Measurements from ENCODE around the gene CDC14A. TPM values are rescaled to one million over a fixed set of nuclear protein-coding genes. Genes with fewer than 3 reads are reported as not detected.
A peak's percentile ranks its signal among the peaks of the same experiment; 100 is the strongest.

Gene CDC14A
- total RNA-seq, 1 experiment from 2014 or later = 2.6 TPM

GRCh38 chr1:100458661-100459357, 106.5 kb downstream of the CDC14A start:
- intact Hi-C loops (cut with micrococcal nuclease) = loop anchor here (1.0 to 5.0 kb wide), 6 partner anchors 167 to 1279 kb away; partner anchors contain the start of genes SASS6 and TRMT13
- peak; percentile 2 for DNase-seq (ENCODE audit: unreplicated experiment)
- Mint-ChIP-seq H3K36me3 (ENCODE audit: insufficient read depth, unreplicated experiment) (no peaks in the 10 kb centered on the region), H3K4me3 (ENCODE audit: unreplicated experiment) (no peak overlapping the region), H3K9me3 (ENCODE audit: unreplicated experiment) (no peaks in the 10 kb centered on the region), H3K4me1 (ENCODE audit: insufficient read depth, unreplicated experiment) (peaks cover 7% of the 10 kb centered on the region), H3K27ac (ENCODE audit: low read depth, unreplicated experiment) (no peak overlapping the region), H3K27me3 (ENCODE audit: insufficient read depth, unreplicated experiment) (no peaks in the 10 kb centered on the region)
- TF ChIP-seq CTCF (IDR thresholded peaks at IDR 0.05; ENCODE audit: unreplicated experiment) = no peak
- no TSS peak for BruUV-seq (replicated peaks)
- CTCF ChIA-PET = interaction anchor here (0.5 to 14.2 kb wide), 66 partner anchors 8 to 1638 kb away, joined by 3 to 310 read pairs (median 4); partner anchors contain the start of genes CDC14A, RTCA and SLC35A3
- POLR2A ChIA-PET = interaction anchor here (0.7 to 2.1 kb wide), 4 partner anchors 193 to 411 kb away, joined by 5 to 8 read pairs (median 6); partner anchors contain the start of genes DBT, RTCA and TRMT13

- Mint-ChIP-seq H3K4me1 (ENCODE audit: insufficient read depth, unreplicated experiment) (peaks cover 7% of the 10 kb centered on the region), H3K4me3 (ENCODE audit: unreplicated experiment) (no peak overlapping the region), H3K9me3 (ENCODE audit: unreplicated experiment) (no peaks in the 10 kb centered on the region), H3K36me3 (ENCODE audit: insufficient read depth, unreplicated experiment) (no peaks in the 10 kb centered on the region), H3K27me3 (ENCODE audit: insufficient read depth, unreplicated experiment) (no peaks in the 10 kb centered on the region), H3K27ac (ENCODE audit: low read depth, unreplicated experiment) (no peak overlapping the region)
- intact Hi-C loops (cut with micrococcal nuclease) = loop anchor here (1.0 to 5.0 kb wide), 6 partner anchors 167 to 1279 kb away; partner anchors contain the start of genes SASS6 and TRMT13
- DNase-seq (ENCODE audit: unreplicated experiment) = peak; percentile 83
- peak; percentile 75 for TF ChIP-seq CTCF (IDR thresholded peaks at IDR 0.05; ENCODE audit: unreplicated experiment)
- CTCF ChIA-PET = interaction anchor here (0.6 to 14.2 kb wide), 52 partner anchors 9 to 921 kb away, joined by 3 to 310 read pairs (median 4); partner anchors contain the start of genes CDC14A, RTCA and SLC35A3
- BruUV-seq (replicated peaks) = no TSS peak
- POLR2A ChIA-PET = interaction anchor here (1.1 to 2.1 kb wide), 4 partner anchors 194 to 409 kb away, joined by 5 to 8 read pairs (median 7); partner anchors contain the start of genes DBT, RTCA and TRMT13
These were observed 107.2 kb downstream of the CDC14A start for GRCh38 chr1:100459358-100460114.

GRCh38 chr1:100461222-100461621, 108.9 kb downstream of the CDC14A start:
- Mint-ChIP-seq H3K9me3 (ENCODE audit: unreplicated experiment) (no peaks in the 10 kb centered on the region), H3K36me3 (ENCODE audit: insufficient read depth, unreplicated experiment) (no peaks in the 10 kb centered on the region), H3K27me3 (ENCODE audit: insufficient read depth, unreplicated experiment) (no peaks in the 10 kb centered on the region), H3K4me1 (ENCODE audit: insufficient read depth, unreplicated experiment) (peaks cover 7% of the 10 kb centered on the region), H3K4me3 (ENCODE audit: unreplicated experiment) (no peak overlapping the region), H3K27ac (ENCODE audit: low read depth, unreplicated experiment) (no peak overlapping the region)
- ChIA-PET POLR2A (interaction anchor here (2.1 kb wide), 1 partner anchor 407 kb away, joined by 7 read pairs; no protein-coding TSS in a partner anchor), CTCF (interaction anchor here (0.5 to 14.2 kb wide), 22 partner anchors 7 to 655 kb away, joined by 3 to 310 read pairs (median 4); no protein-coding TSS in a partner anchor)
- no peak for TF ChIP-seq CTCF (IDR thresholded peaks at IDR 0.05; ENCODE audit: unreplicated experiment)
- BruUV-seq (replicated peaks) = no TSS peak
- DNase-seq (ENCODE audit: unreplicated experiment) = no peak
- intact Hi-C loops (cut with micrococcal nuclease) = no loop called here
